RCC 7860 (cell line): ENCODE data around the gene TWF1.

Experiments used
- DNase-seq: peaks from one replicate; pipeline ENCODE4 v3.0.0-alpha.2; 2015; ENCODE audit warnings: low spot score
- FAIRE-seq: peaks from 2 replicates; lab custom pipeline; 2012; peaks lifted over from hg19 to GRCh38; lab: Jason Lieb, UNC

The TWF1 gene

GRCh38 chr12:43805860-43806736, at the start of gene TWF1:
TWF1 (minus strand) TSS chr12:43806317; CDS start chr12:43806245, 72 bp downstream.
- FAIRE-seq, result no peak
- peak; percentile 48 for DNase-seq

GRCh38 chr12:43852744-43853143, 46.6 kb upstream of the TWF1 start:
- FAIRE-seq (no peak), DNase-seq (no peak)

GRCh38 chr12:43848786-43849185, 42.7 kb upstream of the TWF1 start:
- DNase-seq (no peak), FAIRE-seq (no peak)

GRCh38 chr12:43848226-43848507, 42.0 kb upstream of the TWF1 start:
- FAIRE-seq, result no peak
- no peak for DNase-seq

- FAIRE-seq, result peak; percentile 82
- peak; percentile 64 for DNase-seq
These were observed 41.5 kb upstream of the TWF1 start for GRCh38 chr12:43847425-43848225.

- FAIRE-seq (no peak), DNase-seq (no peak)
These were observed 36.1 kb upstream of the TWF1 start for GRCh38 chr12:43842259-43842658.

GRCh38 chr12:43841253-43841652, 35.1 kb upstream of the TWF1 start:
- FAIRE-seq (no peak), DNase-seq (no peak)

GRCh38 chr12:43840338-43840737, 34.2 kb upstream of the TWF1 start:
- no peak for DNase-seq
- no peak for FAIRE-seq

- peak; percentile 41 for DNase-seq
- no peak for FAIRE-seq
These were observed 30.4 kb upstream of the TWF1 start for GRCh38 chr12:43836475-43836989.

- FAIRE-seq, result no peak
- DNase-seq, result no peak
These were observed 29.7 kb upstream of the TWF1 start, which contains the start of gene TMEM117 for GRCh38 chr12:43835656-43836474. TMEM117 (plus strand) TSS chr12:43836081.

GRCh38 chr12:43835264-43835655, 29.1 kb upstream of the TWF1 start:
- DNase-seq (no peak), FAIRE-seq (no peak)

- FAIRE-seq (no peak), DNase-seq (no peak)
These were observed 26.5 kb upstream of the TWF1 start for GRCh38 chr12:43832463-43833168.

- no peak for FAIRE-seq
- DNase-seq, result no peak
These were observed 21.0 kb upstream of the TWF1 start for GRCh38 chr12:43827093-43827492.

GRCh38 chr12:43826681-43827080, 20.6 kb upstream of the TWF1 start:
- DNase-seq (no peak), FAIRE-seq (no peak)

- DNase-seq, result no peak
- no peak for FAIRE-seq
These were observed 18.2 kb upstream of the TWF1 start for GRCh38 chr12:43824207-43824775.

GRCh38 chr12:43816168-43816567, 10.1 kb upstream of the TWF1 start:
- DNase-seq, result peak; percentile 79
- peak; percentile 85 for FAIRE-seq

GRCh38 chr12:43815416-43815815, 9.3 kb upstream of the TWF1 start:
- no peak for FAIRE-seq
- DNase-seq, result no peak

GRCh38 chr12:43812926-43813325, 6.8 kb upstream of the TWF1 start:
- peak; percentile 56 for FAIRE-seq
- DNase-seq, result peak; percentile 63

- no peak for FAIRE-seq
- DNase-seq, result no peak
These were observed 5.9 kb upstream of the TWF1 start for GRCh38 chr12:43812057-43812456.

- FAIRE-seq, result no peak
- DNase-seq, result no peak
These were observed 1.3 kb upstream of the TWF1 start for GRCh38 chr12:43807386-43807785.
